Smooth muscle cell (in vitro differentiated cells): ENCODE data around the gene NPAS2. TPM values are rescaled to one million over a fixed set of nuclear protein-coding genes. Genes with fewer than 3 reads are reported as not detected.
A peak's percentile ranks its signal among the peaks of the same experiment; 100 is the strongest.

Experiments used
- DNase-seq: peaks from one replicate; lab custom pipeline; 2025; ENCODE audit not compliant: unreplicated experiment; lab: John Stamatoyannopoulos, UW
- H2AFZ ChIP-seq: fragments of 200-600 bp; sonication (generic); 2 replicates; pipeline ENCODE4 v1.6.0; 2016; ENCODE audit warnings: antibody characterized with exemption, low read depth, mild to moderate bottlenecking
- H3F3A ChIP-seq: fragments of 200-600 bp; sonication (generic); 2 replicates; pipeline ENCODE4 v1.6.0; 2017; ENCODE audit warnings: antibody characterized with exemption, low read depth
- H3K27ac ChIP-seq: fragments of 200-600 bp; sonication (generic); 2 replicates; pipeline ENCODE4 v1.5.1; 2016; ENCODE audit warnings: low read depth, mild to moderate bottlenecking
- H3K27me3 ChIP-seq: fragments of 200-600 bp; sonication (generic); 2 replicates; pipeline ENCODE4 v1.6.1; 2016; ENCODE audit warnings: low read depth, mild to moderate bottlenecking
- H3K36me3 ChIP-seq: fragments of 200-600 bp; sonication (generic); 2 replicates; pipeline ENCODE4 v1.5.1; 2016; ENCODE audit warnings: low read depth
- H3K4me1 ChIP-seq: fragments of 200-600 bp; sonication (generic); 2 replicates; pipeline ENCODE4 v1.5.1; 2016; ENCODE audit warnings: low read depth
- H3K4me2 ChIP-seq: fragments of 200-600 bp; sonication (generic); 2 replicates; pipeline ENCODE4 v1.6.0; 2016; ENCODE audit warnings: mild to moderate bottlenecking
- H3K4me3 ChIP-seq: fragments of 200-600 bp; sonication (generic); 2 replicates; pipeline ENCODE4 v1.5.1; 2016; ENCODE audit warnings: mild to moderate bottlenecking
- H3K79me2 ChIP-seq: fragments of 200-600 bp; sonication (generic); 2 replicates; pipeline ENCODE4 v1.6.0; 2016; ENCODE audit warnings: low read depth, mild to moderate bottlenecking
- H3K9ac ChIP-seq: fragments of 200-600 bp; sonication (generic); 2 replicates; pipeline ENCODE4 v1.6.0; 2016; ENCODE audit warnings: low read depth
- H3K9me3 ChIP-seq: fragments of 200-600 bp; sonication (generic); replicated peaks from 2 replicates; pipeline ENCODE4 v1.5.1; 2016; ENCODE audit warnings: low read depth
- H4K20me1 ChIP-seq: fragments of 200-600 bp; sonication (generic); 2 replicates; pipeline ENCODE4 v1.6.0; 2016; ENCODE audit warnings: low read depth
- CTCF ChIP-seq: fragments of 200-600 bp; sonication (generic); IDR thresholded peaks from 2 replicates; pipeline ENCODE4 v1.5.1; 2017; ENCODE audit warnings: borderline replicate concordance, mild to moderate bottlenecking, antibody characterized with exemption; ENCODE audit not compliant: insufficient read depth, poor library complexity, severe bottlenecking
- WGBS: methylation state at CpG from one replicate; pipeline ENCODE4 v1.1.7; 2016; ENCODE audit warnings: low lambda C conversion rate; 5-methylcytosine and 5-hydroxymethylcytosine counted together
- polyA plus RNA-seq: library from polyadenylated mRNA; unstranded; fragments of >200 nt; fragmentation: Nextera tagmentation; extraction: Ambion mirVana; gene quantifications from 2 replicates; pipeline ENCODE4 v1.2.1, GENCODE V29; 2016
- total RNA-seq: library from RNA; depleted of rRNA; stranded (reverse); fragments of >200 nt; gene quantifications from 2 replicates; pipeline ENCODE4 v1.2.3, GENCODE V29; 2014

Gene NPAS2
- total and polyA plus RNA-seq, 2 experiments from 2014 or later: 20.2 to 20.7 TPM

DNA sequence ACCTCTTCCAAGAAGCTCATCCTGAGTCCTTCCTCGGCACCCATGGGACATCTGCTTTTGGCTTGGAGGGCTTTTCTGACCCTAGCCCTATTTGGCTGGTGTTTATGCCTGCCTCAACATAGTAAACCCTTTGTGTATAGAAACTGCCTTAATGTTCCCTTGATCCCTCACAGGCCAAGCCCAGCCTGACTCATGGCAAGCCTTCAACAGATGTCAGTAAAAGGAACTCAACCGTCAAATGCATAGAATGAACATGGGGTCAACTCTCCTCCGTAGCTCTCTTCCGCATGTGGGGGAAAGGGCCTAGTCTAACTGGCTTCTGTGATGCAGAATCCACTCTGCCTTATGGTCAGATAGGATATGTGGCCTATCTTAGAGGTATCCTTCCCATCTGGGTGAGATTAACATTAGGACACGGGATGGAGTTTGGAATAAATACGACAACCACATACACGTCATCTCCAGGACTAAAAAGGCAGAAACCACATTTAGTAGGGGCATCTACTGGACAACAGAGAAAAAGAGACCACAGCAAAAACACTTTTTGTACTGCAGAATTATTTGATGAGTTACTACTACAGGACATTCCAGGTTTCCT lies 2.5 kb upstream of the NPAS2 start:
- H3F3A ChIP-seq: peaks cover 6% of the 10 kb centered on the region
- H4K20me1 ChIP-seq: peaks cover 14% of the 10 kb centered on the region
- no peaks in the 10 kb centered on the region for H3K9me3 ChIP-seq
- H3K36me3 ChIP-seq: no peaks in the 10 kb centered on the region
- peaks cover 22% of the 10 kb centered on the region for H3K4me1 ChIP-seq
- no peak for TF ChIP-seq CTCF
- no peaks in the 10 kb centered on the region for H3K27me3 ChIP-seq
- peak overlapping the region; percentile 89 for H3K4me3 ChIP-seq
- peak overlapping the region; percentile 93 for H3K4me2 ChIP-seq
- H3K27ac ChIP-seq: peak overlapping the region; percentile 96
- H2AFZ ChIP-seq: no peak overlapping the region
- H3K9ac ChIP-seq: peak overlapping the region; percentile 93
- DNase-seq: no peak
- H3K79me2 ChIP-seq: peaks cover 23% of the 10 kb centered on the region
- 55% methylated on average over 7 of the region's 7 CpGs for WGBS

- 18% methylated on average over 16 of the region's 16 CpGs for WGBS
- peaks cover 22% of the 10 kb centered on the region for H3K4me1 ChIP-seq
- peak overlapping the region; percentile 25 for H2AFZ ChIP-seq
- H3K79me2 ChIP-seq: peaks cover 29% of the 10 kb centered on the region
- no peak for DNase-seq
- peak overlapping the region; percentile 89 for H3K4me3 ChIP-seq
- TF ChIP-seq CTCF: no peak
- peaks cover 6% of the 10 kb centered on the region for H3F3A ChIP-seq
- H3K9me3 ChIP-seq: no peaks in the 10 kb centered on the region
- H3K9ac ChIP-seq: peak overlapping the region; percentile 93
- H3K27ac ChIP-seq: peak overlapping the region; percentile 96
- peaks cover 21% of the 10 kb centered on the region for H4K20me1 ChIP-seq
- H3K36me3 ChIP-seq: no peaks in the 10 kb centered on the region
- H3K27me3 ChIP-seq: no peaks in the 10 kb centered on the region
- H3K4me2 ChIP-seq: peak overlapping the region; percentile 93
Observed at GRCh38 chr2:100818003-100818605, 1.8 kb upstream of the NPAS2 start.

DNA sequence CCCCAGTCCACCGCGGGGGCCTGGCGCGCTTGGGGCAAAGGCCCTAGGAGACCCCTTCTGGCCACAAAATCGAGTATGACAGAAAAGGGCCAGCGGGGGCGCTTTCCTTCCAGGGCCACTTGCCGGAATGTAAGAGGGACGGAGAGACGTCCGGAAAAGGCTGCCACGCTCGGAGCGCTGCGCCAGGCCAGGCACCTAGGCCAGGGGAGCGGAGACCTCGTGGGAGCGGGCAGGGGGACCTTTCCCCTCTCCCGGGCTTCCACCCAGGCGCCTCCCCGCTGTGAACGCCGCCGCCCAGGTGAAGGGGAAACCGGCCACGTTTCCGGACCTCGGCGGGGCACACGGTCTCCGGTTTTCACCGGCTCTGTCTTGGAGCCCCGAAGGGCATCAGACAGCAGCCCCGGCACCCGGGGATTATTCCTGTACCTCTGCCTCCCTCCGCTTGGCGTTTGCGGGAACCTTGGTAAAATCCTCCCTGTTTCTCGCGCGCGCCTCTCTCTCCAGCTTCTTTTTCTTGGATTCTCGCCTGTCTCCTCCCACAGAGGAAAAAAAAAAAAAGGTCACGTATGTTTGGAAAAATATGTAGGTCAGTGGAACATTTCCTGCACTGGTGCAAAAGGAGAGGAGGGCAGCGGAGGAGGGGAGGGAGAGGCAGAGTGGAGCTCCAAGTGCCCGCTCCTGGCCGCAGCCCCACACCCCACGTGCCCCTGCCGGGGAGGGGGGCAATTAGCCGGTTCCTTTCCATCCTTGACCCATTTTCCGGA lies 1.2 kb upstream of the NPAS2 start:
- TF ChIP-seq CTCF: peak; percentile 26
- Histone ChIP-seq H3K4me2 (peak overlapping the region; percentile 93), H3K27ac (peak overlapping the region; percentile 96), H3K27me3 (no peaks in the 10 kb centered on the region), H3K4me3 (peak overlapping the region; percentile 89), H3F3A (peaks cover 6% of the 10 kb centered on the region), H4K20me1 (peaks cover 27% of the 10 kb centered on the region), H2AFZ (peak overlapping the region; percentile 25), H3K9me3 (no peaks in the 10 kb centered on the region), H3K9ac (peak overlapping the region; percentile 93), H3K79me2 (peaks cover 36% of the 10 kb centered on the region), H3K36me3 (no peaks in the 10 kb centered on the region), H3K4me1 (peaks cover 22% of the 10 kb centered on the region)
- WGBS: 2% methylated on average over 42 of the region's 51 CpGs
- peak; percentile 60 for DNase-seq
